OCI-LY1 (cell line): ENCODE measurements around the gene TMEM207.
A peak's percentile ranks its signal among the peaks of the same experiment; 100 is the strongest.

Experiments
- H2AFZ ChIP-seq: fragments of 200-600 bp; sonication (generic), shearing (Covaris generic); 2 replicates; pipeline ENCODE4 v1.6.0; 2014; ENCODE audit warnings: antibody characterized with exemption, mild to moderate bottlenecking, low read length
- H3F3A ChIP-seq: fragments of 200-600 bp; sonication (generic), shearing (Covaris generic); 2 replicates; pipeline ENCODE4 v1.6.0; 2014; ENCODE audit warnings: mild to moderate bottlenecking, antibody characterized with exemption, low read length, moderate library complexity; ENCODE audit not compliant: insufficient read depth
- H3K27ac ChIP-seq: fragments of 200-600 bp; sonication (generic); 2 replicates; pipeline ENCODE4 v1.5.1; 2014; ENCODE audit warnings: low read length, mixed run types, mild to moderate bottlenecking, low read depth; ENCODE audit not compliant: poor library complexity, severe bottlenecking
- H3K27me3 ChIP-seq: fragments of 200-600 bp; sonication (generic); 2 replicates; pipeline ENCODE4 v1.6.0; 2014; ENCODE audit warnings: antibody characterized with exemption, mild to moderate bottlenecking, low read length, moderate library complexity; ENCODE audit not compliant: insufficient read depth
- H3K36me3 ChIP-seq: fragments of 200-600 bp; sonication (generic); 2 replicates; pipeline ENCODE4 v1.6.1; 2014; ENCODE audit warnings: mild to moderate bottlenecking, antibody characterized with exemption, low read length, moderate library complexity, mixed read lengths; ENCODE audit not compliant: insufficient read depth
- H3K4me1 ChIP-seq: fragments of 200-600 bp; sonication (generic); 2 replicates; pipeline ENCODE4 v1.5.1; 2014; ENCODE audit warnings: mild to moderate bottlenecking, low read length, moderate library complexity; ENCODE audit not compliant: insufficient read depth, severe bottlenecking
- H3K4me2 ChIP-seq: fragments of 200-600 bp; sonication (generic), shearing (Covaris generic); 2 replicates; pipeline ENCODE4 v1.6.1; 2014; ENCODE audit warnings: low read length
- H3K4me3 ChIP-seq: fragments of 200-600 bp; sonication (generic); 2 replicates; pipeline ENCODE4 v1.5.1; 2014; ENCODE audit warnings: low read length, low read depth, mild to moderate bottlenecking, mixed read lengths; ENCODE audit not compliant: poor library complexity, severe bottlenecking
- H3K79me2 ChIP-seq: fragments of 200-600 bp; shearing (Covaris generic); 2 replicates; pipeline ENCODE4 v1.6.1; 2016; ENCODE audit warnings: mixed run types, low read length, mixed read lengths; ENCODE audit not compliant: insufficient read depth
- H3K9ac ChIP-seq: fragments of 200-600 bp; sonication (generic), shearing (Covaris generic); 2 replicates; pipeline ENCODE4 v1.6.1; 2014; ENCODE audit warnings: mild to moderate bottlenecking, low read length, mixed read lengths
- H3K9me2 ChIP-seq: fragments of 200-600 bp; sonication (generic), shearing (Covaris generic); 2 replicates; pipeline ENCODE4 v1.6.1; 2014; ENCODE audit warnings: low read depth, mild to moderate bottlenecking, low read length, mixed read lengths
- H3K9me3 ChIP-seq: fragments of 200-600 bp; shearing (Covaris generic); 2 replicates; pipeline ENCODE4 v1.6.1; 2014; ENCODE audit warnings: low read length, mixed read lengths
- H4K20me1 ChIP-seq: fragments of 200-600 bp; sonication (generic), shearing (Covaris generic); 2 replicates; pipeline ENCODE4 v1.6.0; 2016; ENCODE audit warnings: mild to moderate bottlenecking, low read length; ENCODE audit not compliant: insufficient read depth
- EZH2 ChIP-seq: fragments of 200-600 bp; sonication (generic), shearing (Covaris generic); IDR thresholded peaks from 2 replicates; pipeline ENCODE4 v1.8.0; 2017; ENCODE audit warnings: borderline replicate concordance, mixed run types, mild to moderate bottlenecking, antibody characterized with exemption, low read length, moderate library complexity, mixed read lengths
- TF ChIP-seq, protein P1 (sequence below): fragments of 200-600 bp; sonication (generic), shearing (Covaris generic); IDR thresholded peaks from 2 replicates; pipeline ENCODE4 v1.5.1; 2017; ENCODE audit warnings: mild to moderate bottlenecking, antibody characterized with exemption, low read length, moderate library complexity, mixed read lengths

The TMEM207 gene

DNA sequence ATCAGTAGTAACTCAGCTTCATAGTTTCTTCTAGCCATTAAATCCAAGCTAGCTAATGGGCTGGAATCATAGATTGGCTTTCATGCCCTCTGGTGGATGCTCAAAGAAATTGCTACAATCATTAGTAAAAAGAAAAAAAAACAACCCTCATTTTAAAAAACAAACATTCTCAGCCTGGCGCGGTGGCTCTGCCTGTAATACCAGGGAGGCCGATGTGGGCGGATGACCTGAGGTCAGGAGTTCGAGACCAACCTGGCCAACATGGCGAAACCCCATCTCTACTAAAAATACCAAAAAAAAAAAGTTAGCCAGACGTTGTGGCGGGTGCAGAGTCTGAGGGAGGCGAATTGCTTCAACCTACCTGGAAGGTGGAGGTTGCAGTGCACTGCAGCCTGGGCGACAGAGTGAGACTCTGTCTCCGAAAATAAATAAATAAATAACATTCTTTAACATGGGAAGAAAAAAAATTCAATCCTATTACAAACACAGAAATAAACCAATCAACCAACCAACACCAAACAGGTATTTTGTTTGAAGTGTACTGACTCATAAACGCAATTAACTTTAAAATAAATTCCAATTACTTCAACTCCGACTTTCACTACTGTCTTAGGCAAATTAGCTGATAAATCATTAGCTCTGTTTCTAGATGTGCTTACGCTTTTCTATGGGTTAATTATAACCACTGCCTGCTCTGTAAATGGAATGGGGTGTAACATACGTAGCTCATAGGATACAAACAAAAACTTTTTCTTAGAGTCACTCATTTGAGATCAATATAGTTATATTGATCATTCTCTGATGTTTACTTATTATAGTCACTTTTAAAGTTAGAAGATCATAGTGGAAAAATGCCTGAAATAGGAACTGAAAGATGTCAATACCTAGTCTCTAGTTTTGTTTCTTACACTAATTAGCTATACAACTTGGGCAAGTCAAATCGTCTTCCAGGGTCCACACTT lies 24.9 kb downstream of the TMEM207 start:
- Histone ChIP-seq H3K9me2 (no peaks in the 10 kb centered on the region), H2AFZ (no peak overlapping the region), H3K79me2 (no peaks in the 10 kb centered on the region), H3K36me3 (no peaks in the 10 kb centered on the region), H3K9ac (no peak overlapping the region), H3K4me2 (no peak overlapping the region), H4K20me1 (no peaks in the 10 kb centered on the region), H3K27me3 (no peaks in the 10 kb centered on the region), H3K9me3 (no peaks in the 10 kb centered on the region), H3K4me1 (no peaks in the 10 kb centered on the region), H3K27ac (no peak overlapping the region), H3K4me3 (no peak overlapping the region), H3F3A (no peaks in the 10 kb centered on the region)
- no peak for TF ChIP-seq EZH2
- TF ChIP-seq, protein P1, sequence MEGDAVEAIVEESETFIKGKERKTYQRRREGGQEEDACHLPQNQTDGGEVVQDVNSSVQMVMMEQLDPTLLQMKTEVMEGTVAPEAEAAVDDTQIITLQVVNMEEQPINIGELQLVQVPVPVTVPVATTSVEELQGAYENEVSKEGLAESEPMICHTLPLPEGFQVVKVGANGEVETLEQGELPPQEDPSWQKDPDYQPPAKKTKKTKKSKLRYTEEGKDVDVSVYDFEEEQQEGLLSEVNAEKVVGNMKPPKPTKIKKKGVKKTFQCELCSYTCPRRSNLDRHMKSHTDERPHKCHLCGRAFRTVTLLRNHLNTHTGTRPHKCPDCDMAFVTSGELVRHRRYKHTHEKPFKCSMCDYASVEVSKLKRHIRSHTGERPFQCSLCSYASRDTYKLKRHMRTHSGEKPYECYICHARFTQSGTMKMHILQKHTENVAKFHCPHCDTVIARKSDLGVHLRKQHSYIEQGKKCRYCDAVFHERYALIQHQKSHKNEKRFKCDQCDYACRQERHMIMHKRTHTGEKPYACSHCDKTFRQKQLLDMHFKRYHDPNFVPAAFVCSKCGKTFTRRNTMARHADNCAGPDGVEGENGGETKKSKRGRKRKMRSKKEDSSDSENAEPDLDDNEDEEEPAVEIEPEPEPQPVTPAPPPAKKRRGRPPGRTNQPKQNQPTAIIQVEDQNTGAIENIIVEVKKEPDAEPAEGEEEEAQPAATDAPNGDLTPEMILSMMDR: peak; percentile 77

DNA sequence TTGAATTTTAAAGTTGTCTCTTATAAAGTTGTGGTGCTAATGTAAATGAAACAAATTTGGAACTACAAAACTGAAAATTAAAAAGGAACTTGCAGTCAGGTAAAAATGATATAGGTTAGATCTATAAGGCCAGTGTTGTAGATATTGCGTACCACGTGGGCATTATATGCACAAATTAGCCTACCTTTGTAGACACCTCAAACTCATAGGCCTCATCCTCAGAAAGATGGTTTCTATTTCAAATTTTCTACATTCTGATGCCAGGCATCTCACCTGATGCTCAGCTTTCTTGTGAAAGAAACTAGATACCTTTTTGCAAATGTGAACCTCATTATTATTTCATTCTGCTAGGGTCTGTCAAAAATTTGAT lies 25.6 kb downstream of the TMEM207 start:
- no peaks in the 10 kb centered on the region for H3K79me2 ChIP-seq
- no peak overlapping the region for H3K4me2 ChIP-seq

DNA sequence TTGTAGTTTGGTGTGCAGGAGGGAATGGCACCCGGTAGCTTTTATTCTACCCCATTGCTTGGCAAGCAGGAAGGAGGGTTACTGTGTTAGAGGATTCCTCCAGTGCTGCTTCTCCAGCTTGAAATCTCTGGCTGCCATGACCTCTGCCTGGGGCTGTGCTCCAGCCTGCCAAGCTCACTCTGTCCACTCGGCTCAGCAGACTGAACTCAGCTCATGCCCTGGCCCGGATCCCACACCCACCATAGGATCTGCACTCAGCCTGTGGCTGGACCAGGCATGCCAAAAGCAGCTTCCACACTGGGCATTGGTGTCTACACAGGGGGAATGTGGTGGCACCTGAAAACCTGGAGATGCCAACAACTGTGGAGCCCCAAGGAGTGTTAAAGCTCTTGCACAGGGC lies 35.4 kb downstream of the TMEM207 start:
- no peaks in the 10 kb centered on the region for H3K36me3 ChIP-seq
- no peak for TF ChIP-seq EZH2
- TF ChIP-seq, protein P1: no peak
- H3K9ac ChIP-seq: no peak overlapping the region
- no peak overlapping the region for H3K4me3 ChIP-seq
- no peak overlapping the region for H3K27ac ChIP-seq
- no peaks in the 10 kb centered on the region for H3K79me2 ChIP-seq
- H2AFZ ChIP-seq: no peak overlapping the region
- H3F3A ChIP-seq: no peaks in the 10 kb centered on the region
- no peaks in the 10 kb centered on the region for H3K4me1 ChIP-seq
- H3K9me3 ChIP-seq: no peaks in the 10 kb centered on the region; the same call in 1 of the 2 replicates
- no peaks in the 10 kb centered on the region for H4K20me1 ChIP-seq
- no peak overlapping the region for H3K4me2 ChIP-seq
- H3K27me3 ChIP-seq: no peaks in the 10 kb centered on the region
- no peaks in the 10 kb centered on the region for H3K9me2 ChIP-seq

More for the DNA sequence above, 25.6 kb downstream of the TMEM207 start:
- no peak overlapping the region for H3K4me3 ChIP-seq
- no peak overlapping the region for H3K9ac ChIP-seq
- H2AFZ ChIP-seq: no peak overlapping the region
- H3K9me2 ChIP-seq: no peaks in the 10 kb centered on the region
- no peaks in the 10 kb centered on the region for H4K20me1 ChIP-seq
- no peak overlapping the region for H3K27ac ChIP-seq
- H3K27me3 ChIP-seq: no peaks in the 10 kb centered on the region
- no peaks in the 10 kb centered on the region for H3K9me3 ChIP-seq
- no peaks in the 10 kb centered on the region for H3F3A ChIP-seq
- no peaks in the 10 kb centered on the region for H3K4me1 ChIP-seq
- H3K36me3 ChIP-seq: no peaks in the 10 kb centered on the region
- TF ChIP-seq EZH2: no peak
- TF ChIP-seq, protein P1: no peak
